IPS DF 4.7 (cell line): ENCODE measurements around the gene PDS5B.
"Not testable (repeated sequence)": the region's sequence is repeated elsewhere in the genome, so short reads cannot be mapped to it uniquely, and the experiment has no call there.

Experiments used
- DNase-seq: peaks from one replicate; pipeline ENCODE4 v3.0.0-alpha.2; 2013; ENCODE audit warnings: low spot score; ENCODE audit errors: extremely low read depth

PDS5B gene

DNA sequence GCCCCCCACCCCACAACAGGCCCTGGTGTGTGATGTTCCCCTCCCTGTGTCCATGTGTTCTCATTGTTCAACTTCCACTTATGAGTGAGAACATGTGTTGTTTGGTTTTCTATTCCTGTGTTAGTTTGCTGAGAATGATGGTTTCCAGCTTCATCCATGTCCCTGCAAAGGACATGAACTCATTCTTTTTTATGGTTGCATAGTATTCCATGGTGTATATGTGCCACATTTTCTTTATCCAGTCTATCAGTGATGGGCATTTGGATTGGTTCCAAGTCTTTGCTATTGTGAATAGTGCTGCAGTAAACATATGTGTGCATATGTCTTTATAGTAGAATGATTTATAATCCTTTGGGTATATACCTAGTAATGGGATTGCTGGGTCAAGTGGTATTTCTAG is 142.8 kb downstream of the PDS5B start:
- not testable (repeated sequence) for DNase-seq

DNA sequence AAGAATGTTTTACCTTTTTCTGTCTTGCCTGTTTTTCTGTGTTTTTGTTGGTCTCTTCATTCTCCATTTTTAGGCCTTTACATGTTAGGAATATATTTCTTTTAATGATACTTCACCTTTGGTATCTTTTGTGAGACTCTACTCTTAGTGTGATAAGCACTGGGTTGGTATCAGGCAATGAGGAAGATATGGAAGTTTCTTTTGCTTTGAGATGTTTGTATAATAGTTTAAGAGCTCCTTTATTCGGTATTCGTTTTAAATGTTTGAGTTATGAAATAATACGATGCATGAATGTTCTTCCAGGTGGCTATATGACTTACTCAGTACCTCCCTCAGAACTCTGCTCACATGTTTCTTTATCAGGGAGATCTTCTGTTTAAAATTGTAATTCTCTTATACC is 144.8 kb downstream of the PDS5B start:
- no peak for DNase-seq

DNA sequence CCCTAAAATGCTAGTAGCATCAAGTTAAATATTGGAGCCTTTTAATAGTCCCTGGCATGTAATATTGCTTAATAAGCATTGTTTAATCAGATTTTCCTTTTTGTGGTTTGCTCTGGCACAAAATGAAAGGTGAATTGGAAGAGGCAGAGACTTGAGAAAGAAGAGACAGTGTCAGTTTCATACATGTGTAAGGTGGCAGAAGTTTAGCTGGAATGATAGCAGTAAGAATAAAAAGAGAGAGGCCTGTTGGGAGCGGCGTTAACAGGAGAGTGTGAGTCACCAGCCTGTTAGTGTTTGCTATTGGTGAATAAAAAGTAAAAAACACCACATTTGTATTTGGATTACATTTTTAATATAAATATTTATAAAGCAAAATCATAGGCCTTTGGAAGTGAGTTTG is 145.3 kb downstream of the PDS5B start:
- DNase-seq, result no peak

DNA sequence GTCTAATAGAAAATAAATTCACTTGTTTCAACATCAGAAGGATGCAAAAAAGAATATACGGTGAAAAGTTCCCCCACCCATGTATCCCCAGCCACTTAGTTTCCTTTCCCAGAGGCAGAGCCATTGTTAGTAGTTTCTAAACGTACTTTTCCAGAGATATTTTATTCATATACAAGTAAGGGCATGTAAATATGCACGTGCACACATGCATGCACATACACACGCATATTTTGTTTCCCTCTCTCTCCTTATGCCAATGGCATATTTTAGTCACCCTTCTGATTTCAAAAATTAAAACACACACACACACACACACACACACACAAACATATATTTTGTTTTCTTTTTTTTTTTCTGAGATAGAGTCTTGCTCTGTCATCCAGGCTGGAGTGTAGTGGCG is 147.4 kb downstream of the PDS5B start:
- DNase-seq, result no peak

DNA sequence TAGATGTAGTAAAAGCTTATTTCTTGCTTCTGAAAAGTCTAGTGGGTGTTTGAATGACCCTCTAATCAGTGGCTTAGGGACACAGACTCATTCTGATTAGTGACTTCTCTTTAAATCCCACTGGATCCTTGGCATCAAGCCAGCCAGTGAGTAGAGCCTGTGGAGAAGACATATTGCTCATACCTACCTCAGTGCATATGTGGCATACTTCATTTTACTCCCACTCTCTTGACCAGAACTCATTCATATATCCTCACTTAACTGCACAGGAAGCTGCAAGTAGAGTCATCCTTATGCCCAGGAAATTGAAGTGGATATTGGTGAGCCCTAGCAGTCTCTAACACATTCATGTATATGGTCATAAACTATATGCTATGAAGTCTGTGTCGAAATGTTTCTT is 148.3 kb downstream of the PDS5B start:
- no peak for DNase-seq

DNA sequence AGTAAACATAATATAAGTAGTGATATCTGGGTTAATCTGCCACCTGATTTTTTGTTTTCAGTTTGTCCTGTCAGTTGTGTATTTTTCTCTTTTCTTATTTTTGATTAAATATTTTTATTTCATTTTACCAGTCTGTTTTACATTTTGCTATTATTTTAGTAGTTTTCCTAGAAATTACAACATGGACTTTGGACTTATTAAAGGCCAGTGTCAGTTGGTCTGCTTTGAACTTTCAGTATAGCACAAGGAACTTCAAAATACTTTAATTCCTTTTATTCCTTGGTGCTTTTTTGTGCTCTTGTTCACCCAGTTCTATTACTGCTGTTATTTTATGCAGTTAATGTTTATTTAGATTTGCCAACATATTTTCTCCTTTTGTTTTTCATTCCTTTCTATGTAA is 149.6 kb downstream of the PDS5B start:
- DNase-seq, result no peak

DNA sequence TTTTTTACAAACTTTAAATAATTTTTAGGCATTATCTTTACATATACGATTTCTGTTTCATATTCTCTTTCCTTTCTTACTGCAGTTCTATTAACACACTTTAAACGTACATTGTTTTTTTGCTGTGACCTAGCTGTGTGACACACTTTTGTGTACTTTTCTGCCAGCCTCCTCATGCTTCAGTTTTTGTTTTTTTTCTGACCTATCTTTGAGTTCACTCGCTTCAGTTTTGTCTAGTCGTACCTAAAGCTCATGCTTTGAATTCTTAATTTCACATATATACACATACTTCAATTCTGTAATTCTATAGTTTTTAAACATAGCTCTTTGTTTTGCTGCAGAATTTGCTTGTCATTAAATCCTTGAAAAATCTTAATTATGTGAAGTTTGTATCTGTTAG is 150.4 kb downstream of the PDS5B start:
- DNase-seq, result no peak

DNA sequence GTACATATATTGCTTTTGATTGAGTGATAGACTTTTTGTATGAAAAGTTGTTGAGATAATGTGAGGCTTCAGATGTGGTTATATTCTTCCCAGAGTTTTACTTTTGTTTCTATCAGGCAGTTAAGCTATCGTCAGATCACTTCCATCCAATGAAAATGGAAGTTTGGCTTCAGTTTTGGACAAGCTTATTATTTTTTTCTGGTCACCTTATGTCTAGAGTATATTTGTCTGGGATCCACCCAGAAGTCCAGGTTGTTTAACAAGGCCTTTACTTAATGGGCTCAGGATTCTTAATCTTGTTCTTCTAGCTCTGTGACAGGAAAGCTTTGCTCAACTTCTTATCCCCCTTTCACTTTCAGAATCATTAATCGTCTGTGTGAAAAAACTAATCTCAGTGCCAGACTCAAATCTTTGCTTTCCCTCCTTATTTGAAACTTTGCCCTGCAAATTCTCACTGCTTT is 150.9 kb downstream of the PDS5B start:
- no peak for DNase-seq

DNA sequence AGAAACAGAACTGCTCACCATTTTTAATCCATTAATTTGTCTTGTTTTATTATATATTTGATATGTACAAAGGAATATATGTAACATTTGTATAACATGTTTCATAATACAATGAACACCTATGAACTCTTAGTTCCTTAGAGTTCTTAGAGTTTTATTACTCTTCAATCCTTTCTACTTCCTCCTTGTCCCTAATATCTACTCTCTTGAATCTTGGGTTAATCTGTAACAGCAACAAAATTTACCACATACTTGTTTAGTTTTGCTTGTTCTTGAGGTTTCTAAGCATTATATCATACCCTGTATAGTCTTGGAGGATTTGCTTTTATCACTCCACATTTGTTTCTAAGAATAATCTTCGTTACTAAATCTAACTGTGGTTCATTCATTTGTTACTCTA is 151.4 kb downstream of the PDS5B start:
- DNase-seq, result no peak

DNA sequence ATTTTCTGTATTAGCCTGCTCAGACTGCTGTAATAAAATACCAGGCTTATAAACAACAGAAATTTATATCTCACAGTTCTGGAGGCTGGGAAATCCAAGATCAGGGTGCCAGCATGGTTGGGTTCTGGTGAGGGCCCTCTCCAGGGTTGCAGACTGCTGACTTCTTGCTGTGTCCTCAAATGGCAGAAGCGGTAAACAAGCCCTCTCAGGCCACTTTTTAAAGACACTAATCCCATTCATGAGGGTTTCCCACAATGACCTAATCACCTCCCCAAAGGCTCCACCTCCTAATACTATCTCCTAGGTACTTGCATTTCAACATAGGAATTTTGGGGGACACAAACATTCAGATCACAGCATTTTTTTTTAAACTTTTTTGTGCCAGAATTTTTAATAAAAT is 159.3 kb downstream of the PDS5B start:
- DNase-seq, result no peak

DNA sequence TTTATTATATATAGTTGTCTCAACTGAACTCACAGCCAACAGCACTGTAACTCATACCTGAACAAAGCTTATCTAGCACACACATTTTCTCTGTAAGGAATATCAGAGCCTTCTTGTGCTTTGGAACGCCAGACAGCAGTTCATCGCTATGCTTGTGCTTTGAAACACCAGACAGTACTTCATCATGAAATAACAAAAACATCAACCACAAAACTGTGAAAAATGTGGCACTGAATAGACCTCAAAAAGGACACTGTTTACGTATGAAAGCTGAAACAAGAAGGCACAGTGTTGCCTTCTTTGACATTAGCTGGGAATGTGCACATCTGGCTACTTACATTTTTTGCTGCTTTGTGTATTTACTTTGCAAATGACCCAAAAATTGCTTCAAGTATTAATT is 160.2 kb downstream of the PDS5B start:
- DNase-seq, result no peak

DNA sequence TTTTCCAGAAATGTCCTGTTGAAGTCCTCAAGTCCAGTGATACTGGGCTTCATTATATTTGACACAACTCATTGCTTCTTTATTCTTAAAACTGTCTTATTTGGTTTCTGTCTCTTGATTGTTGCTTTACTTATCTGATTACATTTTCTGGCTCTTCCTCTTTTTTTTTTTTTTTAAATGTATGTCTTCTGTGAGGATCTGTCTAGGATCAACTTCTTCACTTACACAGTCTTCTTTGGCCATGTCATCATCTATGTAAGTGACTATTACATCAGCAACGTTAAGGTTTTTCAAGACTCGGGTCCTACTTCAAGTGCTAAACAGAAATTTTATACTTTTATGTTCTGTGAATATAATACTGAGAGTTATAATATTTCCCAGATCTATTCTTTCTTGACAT is 162.1 kb downstream of the PDS5B start:
- no peak for DNase-seq

DNA sequence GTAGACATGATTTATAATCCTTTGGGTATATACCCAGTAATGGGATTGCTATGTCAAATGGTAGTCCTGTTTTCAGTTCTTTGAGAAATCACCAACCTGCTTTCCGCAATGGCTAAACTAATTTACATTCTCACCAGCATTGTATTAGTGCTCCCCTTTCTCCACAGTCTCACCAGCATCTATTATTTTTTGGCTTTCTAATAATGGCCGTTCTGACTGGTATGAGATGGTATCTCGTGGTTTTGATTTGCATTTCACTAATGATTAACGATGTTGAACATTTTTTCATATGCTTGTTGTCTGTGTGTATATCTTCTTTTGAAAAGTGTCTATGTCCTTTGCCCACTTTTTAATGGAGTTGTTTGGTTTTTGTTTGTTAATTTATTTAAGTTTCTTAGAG is 165.1 kb downstream of the PDS5B start:
- no peak for DNase-seq

DNA sequence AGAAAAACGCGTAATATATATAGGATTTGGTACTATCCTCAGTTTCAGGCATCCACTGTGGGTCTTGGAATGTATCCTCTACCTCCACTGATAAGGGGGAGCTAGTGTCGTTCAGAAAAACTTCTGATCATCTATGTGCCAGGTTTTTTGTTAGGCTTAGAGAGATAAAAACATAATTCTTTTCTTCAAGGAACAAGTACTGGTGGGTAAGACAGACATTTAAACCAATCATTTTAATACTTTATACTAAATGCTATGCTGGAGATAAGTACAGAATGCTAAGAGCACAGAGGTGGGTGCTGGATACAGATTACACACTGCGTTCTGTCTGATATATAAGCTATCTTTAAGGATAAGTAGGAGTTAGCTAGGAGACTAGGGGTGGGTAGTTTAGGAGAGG is 166.1 kb downstream of the PDS5B start:
- DNase-seq, result no peak

DNA sequence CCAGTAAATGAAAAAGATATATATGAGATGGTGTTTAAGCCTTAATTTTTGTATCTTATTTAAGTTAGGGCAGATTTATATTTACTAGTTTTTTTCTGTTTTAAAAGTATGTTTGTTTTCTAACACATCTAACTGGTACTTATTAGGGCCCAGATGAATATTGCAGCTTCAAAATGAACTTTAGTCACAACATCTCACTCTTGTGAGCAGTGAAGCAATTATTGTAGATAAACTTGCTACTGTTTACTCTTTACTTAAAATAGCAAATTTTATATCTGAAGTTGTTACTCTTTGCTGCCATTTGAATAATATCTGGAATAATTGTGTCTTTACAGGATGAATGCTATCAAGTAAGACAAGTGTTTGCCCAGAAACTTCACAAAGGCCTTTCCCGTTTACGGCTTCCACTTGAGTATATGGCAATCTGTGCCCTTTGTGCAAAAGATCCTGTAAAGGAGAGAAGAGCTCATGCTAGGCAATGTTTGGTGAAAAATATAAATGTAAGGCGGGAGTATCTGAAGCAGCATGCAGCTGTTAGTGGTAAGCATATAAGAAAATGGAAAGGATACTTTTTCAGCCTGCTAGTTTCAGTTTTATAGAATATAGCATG is 166.8 kb downstream of the PDS5B start:
- no peak for DNase-seq

DNA sequence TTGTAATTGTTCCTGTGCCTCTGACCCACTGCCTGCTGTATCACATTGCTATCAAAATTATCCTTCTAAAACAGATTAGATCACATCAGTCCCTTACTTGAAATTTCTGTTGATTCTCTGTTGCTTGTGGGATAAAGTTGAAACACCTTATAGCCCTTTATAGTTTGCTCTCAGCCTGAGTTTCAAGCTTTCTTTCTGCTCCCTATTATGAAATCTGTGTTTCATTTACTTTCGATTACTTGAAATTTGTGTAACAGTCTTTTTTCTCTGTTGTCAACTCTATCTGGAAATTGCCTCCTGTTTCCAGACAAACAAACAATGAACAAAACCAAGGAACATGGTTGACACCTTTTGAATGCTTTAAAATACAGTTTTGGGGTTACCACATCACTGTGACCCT is 167.9 kb downstream of the PDS5B start:
- no peak for DNase-seq

DNA sequence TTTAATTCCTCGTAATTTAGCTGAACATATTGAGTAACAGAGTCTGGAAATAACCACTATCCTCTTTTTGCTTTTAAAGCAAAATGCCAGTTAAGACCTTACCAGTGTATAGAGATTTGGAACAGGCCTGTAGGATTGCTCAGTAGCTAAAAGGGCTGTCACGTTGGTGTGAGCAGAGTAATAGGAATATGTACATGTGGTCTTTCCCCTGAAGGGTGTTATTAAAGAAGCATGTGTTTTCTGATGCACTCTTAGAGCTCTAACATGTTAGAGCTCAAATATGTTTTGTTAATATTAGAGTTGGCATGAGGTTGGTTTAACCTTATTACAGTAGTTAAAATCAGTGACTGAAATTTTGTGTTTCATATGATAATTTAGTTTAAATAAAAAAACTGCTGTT is 172.9 kb downstream of the PDS5B start:
- DNase-seq, result no peak

DNA sequence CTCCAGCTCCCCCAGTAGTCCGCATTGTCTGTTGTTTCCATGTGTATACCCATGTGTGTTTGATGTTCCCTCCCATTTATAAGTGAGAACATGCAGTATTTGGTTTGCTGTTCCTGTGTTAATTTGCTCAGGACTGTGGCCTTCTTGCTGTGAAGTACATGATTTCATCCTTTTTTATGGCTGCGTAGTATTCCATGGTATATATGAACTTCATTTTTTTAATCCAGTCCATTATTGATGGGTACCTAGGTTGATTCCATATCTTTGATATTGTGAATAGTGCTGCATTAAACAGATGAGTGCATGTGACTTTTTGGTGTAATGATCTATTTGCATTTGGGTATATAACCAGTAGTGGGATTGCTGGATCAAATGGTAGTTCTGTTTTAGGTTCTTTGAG is 175.2 kb downstream of the PDS5B start:
- DNase-seq, result no peak

DNA sequence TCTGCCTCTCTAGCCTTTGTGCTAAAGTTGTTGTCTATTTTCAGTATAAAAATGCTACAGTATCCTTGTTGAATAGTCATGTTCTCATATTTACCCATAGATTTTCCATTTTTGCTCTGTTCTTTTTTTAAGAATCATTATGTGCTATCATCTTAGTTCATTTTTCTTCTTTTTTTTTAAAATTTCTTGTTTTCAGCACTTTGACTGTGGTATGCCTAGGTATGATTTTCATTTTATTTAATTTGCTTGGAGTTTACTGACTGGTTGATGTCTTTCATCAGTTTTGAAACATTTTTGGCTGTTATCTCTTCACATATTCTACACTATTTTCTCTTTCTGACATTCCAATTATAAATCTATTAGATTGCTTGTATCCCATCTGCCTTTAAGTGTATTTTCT is 192.9 kb downstream of the PDS5B start:
- DNase-seq, result no peak

DNA sequence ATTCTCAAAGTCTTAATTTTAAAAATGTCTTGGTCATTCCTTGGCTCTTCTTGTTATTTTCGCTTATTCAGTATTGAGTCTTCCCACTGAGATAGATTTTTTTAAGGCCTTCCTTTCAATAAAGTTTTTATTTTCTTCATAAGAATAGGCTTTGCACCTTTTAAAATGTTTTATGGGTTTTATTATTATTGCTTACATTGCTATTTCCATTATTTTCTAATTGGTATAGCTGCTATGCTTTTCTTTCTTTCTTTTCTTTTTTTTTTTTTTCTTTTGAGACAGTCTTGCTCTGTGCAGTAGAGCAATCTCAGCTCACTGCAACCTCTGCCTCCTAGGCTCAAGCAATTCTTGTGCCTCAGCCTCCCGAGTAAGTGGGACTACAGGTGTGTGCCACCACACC is 195.7 kb downstream of the PDS5B start:
- no peak for DNase-seq

DNA sequence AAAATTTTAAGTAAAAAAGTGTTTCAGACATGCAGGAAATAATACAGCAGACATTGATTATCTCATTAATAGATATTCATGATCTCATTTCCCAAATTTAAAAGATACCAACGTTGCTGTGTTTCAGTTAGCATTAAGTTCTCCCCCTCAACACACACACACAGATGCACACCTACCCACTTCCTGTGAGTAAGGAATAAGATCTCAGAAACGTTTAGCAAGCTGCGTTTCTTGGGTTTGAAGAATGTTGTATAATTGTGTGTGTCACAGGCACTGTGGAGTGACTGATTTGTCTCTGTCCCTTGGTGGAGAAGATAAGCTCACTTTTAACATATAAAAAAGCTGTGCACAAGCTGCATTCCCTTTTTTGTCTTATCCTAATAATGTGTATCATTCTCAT is 196.8 kb downstream of the PDS5B start:
- no peak for DNase-seq

DNA sequence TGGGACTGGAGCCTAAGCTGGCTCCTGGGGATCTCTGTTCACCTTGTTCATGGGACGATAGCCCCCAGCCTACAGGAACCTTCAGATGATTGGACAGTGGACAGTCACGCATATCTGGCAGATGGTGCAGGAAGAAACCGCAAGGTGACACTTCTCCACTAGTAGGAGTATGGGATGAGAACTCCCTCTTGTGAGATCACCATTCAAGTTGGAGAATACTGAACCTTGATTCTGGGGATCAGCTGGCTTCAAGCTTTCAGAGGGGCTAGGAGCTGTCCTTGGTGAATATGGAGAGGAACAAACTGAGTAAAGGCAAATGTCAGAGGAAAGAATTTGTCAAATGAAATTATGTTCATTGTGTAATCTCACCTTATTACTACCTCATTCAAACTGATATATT is 204.5 kb downstream of the PDS5B start:
- no peak for DNase-seq

DNA sequence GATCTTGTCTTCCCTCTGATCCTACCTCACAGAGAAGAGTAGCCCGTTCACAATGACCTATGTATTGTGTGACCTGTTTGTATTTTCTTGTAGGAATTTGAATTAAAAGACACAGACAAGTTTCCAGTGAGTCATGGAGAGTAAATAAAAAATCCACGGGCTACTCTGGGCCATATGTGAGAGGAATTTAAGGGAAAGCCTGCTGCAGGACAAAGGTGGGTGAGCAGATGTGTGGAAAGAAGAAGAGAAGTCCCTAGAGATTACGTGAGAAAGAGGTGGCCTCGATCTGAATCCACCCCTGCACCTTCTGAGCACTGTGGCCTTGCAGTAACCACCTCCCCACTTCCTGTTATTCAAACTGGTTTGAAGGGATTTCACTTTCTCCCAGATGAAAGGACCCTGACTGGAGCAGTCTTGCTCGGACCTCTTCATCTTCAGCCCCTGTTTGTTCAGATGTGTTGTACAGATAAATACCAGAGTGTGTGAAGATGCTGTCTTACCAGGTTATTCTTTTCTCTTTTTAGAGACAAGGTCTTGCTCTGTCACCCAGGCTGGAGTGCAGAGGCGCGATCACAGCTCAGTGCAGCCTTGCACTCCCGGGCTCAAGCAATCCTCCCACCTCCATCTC is 205.4 kb downstream of the PDS5B start:
- DNase-seq, result no peak

DNA sequence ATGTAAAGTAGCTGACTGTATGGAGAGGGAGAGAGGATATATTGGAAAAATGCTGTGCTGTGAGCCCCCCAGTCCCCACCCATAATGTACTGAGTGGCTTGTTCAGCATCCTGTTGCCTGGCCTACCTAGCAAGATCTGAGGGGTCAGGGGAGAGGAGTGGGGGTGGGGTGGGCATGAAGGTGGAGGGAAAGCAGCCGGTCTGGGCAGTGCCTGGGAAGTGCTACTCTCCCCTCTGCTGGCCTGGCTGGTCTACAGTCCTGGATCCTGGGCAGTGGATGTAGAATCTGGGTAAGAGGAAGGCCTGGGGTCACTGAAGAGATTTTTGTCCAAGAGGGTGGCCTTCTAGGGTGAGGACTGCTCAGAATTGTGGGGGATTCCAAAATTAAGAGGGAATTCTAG is 210.5 kb downstream of the PDS5B start:
- no peak for DNase-seq
